Measurements from ENCODE around the gene FAM120B.

DNA sequence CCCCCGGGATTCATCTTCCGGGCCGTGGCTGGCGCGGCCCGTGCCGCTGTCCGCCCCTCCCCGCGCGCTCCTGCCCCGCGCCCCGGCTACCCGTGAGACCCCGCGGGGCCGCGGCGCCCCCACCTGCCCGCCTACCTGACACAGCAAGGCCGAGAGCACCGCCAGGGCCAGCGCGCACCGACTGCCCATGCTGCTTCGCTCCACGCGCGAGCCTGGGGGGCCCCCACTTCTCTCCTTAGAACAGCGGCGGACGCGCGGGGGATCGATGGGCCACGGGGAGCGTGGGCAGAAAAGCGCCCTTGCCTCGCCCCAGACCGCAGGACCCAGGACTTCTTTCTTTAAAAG lies 16.6 kb upstream of the FAM120B start:
- TF ChIP-seq, protein P1, sequence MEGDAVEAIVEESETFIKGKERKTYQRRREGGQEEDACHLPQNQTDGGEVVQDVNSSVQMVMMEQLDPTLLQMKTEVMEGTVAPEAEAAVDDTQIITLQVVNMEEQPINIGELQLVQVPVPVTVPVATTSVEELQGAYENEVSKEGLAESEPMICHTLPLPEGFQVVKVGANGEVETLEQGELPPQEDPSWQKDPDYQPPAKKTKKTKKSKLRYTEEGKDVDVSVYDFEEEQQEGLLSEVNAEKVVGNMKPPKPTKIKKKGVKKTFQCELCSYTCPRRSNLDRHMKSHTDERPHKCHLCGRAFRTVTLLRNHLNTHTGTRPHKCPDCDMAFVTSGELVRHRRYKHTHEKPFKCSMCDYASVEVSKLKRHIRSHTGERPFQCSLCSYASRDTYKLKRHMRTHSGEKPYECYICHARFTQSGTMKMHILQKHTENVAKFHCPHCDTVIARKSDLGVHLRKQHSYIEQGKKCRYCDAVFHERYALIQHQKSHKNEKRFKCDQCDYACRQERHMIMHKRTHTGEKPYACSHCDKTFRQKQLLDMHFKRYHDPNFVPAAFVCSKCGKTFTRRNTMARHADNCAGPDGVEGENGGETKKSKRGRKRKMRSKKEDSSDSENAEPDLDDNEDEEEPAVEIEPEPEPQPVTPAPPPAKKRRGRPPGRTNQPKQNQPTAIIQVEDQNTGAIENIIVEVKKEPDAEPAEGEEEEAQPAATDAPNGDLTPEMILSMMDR (IDR thresholded peaks at IDR 0.05 in 2 of 3, conservative IDR thresholded peaks at IDR 0.05 in 1 of 3; ENCODE audit: borderline replicate concordance in 1 of 3, insufficient read depth in 1 of 3, low read depth in 2 of 3, low read length in 2 of 3), result no peak
- TF ChIP-seq, protein P2, sequence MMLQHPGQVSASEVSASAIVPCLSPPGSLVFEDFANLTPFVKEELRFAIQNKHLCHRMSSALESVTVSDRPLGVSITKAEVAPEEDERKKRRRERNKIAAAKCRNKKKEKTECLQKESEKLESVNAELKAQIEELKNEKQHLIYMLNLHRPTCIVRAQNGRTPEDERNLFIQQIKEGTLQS (IDR thresholded peaks at IDR 0.05), result no peak
- no peak for TF ChIP-seq RAD21 (IDR thresholded peaks at IDR 0.05; ENCODE audit: low read depth)
- no peak for TF ChIP-seq POLR2A (IDR thresholded peaks at IDR 0.05; ENCODE audit: borderline replicate concordance, extremely low read depth, insufficient read depth, insufficient read length)
- TF ChIP-seq POLR2AphosphoS5 (IDR thresholded peaks at IDR 0.05; ENCODE audit: low read depth, low read length), result no peak
- no peak for TF ChIP-seq EZH2 (IDR thresholded peaks at IDR 0.05)
- TF ChIP-seq, protein P3, sequence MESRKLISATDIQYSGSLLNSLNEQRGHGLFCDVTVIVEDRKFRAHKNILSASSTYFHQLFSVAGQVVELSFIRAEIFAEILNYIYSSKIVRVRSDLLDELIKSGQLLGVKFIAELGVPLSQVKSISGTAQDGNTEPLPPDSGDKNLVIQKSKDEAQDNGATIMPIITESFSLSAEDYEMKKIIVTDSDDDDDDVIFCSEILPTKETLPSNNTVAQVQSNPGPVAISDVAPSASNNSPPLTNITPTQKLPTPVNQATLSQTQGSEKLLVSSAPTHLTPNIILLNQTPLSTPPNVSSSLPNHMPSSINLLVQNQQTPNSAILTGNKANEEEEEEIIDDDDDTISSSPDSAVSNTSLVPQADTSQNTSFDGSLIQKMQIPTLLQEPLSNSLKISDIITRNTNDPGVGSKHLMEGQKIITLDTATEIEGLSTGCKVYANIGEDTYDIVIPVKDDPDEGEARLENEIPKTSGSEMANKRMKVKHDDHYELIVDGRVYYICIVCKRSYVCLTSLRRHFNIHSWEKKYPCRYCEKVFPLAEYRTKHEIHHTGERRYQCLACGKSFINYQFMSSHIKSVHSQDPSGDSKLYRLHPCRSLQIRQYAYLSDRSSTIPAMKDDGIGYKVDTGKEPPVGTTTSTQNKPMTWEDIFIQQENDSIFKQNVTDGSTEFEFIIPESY (IDR thresholded peaks at IDR 0.05; ENCODE audit: extremely low read depth, insufficient replicate concordance, low read length), result no peak
- TF ChIP-seq ZNF274 (IDR thresholded peaks at IDR 0.05; ENCODE audit: low read depth, low read length), result no peak
- TF ChIP-seq SIN3A (IDR thresholded peaks at IDR 0.05; ENCODE audit: low read depth), result no peak
- TF ChIP-seq YY1 (IDR thresholded peaks at IDR 0.05; ENCODE audit: extremely low read depth, insufficient replicate concordance, low read depth, low read length), result no peak

All from HCT116 (cell line).